ENCODE measurements around the gene CASP8AP2.

DNA sequence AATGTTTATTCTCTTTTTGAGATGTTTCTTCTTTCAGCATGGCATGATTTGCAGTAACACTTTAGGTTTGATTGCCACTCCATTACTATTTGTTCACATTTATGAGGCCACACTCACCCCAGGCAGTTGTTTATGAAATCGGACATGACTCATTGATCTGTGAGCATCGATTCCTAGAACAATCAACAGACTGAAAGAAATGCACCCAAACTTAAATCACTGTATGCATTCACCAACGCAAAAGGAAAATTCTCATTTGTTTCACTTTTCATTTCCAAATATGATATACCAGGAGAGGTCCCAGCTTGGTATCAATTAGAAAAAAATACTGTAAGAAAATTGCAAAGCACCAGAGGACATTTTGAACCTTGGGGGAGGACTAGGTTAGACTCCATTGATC is 59.2 kb downstream of the CASP8AP2 start:
- TF ChIP-seq, protein P1, sequence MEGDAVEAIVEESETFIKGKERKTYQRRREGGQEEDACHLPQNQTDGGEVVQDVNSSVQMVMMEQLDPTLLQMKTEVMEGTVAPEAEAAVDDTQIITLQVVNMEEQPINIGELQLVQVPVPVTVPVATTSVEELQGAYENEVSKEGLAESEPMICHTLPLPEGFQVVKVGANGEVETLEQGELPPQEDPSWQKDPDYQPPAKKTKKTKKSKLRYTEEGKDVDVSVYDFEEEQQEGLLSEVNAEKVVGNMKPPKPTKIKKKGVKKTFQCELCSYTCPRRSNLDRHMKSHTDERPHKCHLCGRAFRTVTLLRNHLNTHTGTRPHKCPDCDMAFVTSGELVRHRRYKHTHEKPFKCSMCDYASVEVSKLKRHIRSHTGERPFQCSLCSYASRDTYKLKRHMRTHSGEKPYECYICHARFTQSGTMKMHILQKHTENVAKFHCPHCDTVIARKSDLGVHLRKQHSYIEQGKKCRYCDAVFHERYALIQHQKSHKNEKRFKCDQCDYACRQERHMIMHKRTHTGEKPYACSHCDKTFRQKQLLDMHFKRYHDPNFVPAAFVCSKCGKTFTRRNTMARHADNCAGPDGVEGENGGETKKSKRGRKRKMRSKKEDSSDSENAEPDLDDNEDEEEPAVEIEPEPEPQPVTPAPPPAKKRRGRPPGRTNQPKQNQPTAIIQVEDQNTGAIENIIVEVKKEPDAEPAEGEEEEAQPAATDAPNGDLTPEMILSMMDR (IDR thresholded peaks at IDR 0.05), result no peak
- no peak for TF ChIP-seq ZFX (IDR thresholded peaks at IDR 0.05; ENCODE audit: borderline replicate concordance)
